ENCODE data around the gene ITPA. TPM values are rescaled to one million over a fixed set of nuclear protein-coding genes. Genes with fewer than 3 reads are reported as not detected.
A peak's percentile ranks its signal among the peaks of the same experiment; 100 is the strongest.

Gene ITPA
- total and polyA plus RNA-seq, 2 of the 13 experiments (the other 11 are each of a cell fraction or from before 2014, with no cell fraction given), result 60.1 to 103 TPM

DNA sequence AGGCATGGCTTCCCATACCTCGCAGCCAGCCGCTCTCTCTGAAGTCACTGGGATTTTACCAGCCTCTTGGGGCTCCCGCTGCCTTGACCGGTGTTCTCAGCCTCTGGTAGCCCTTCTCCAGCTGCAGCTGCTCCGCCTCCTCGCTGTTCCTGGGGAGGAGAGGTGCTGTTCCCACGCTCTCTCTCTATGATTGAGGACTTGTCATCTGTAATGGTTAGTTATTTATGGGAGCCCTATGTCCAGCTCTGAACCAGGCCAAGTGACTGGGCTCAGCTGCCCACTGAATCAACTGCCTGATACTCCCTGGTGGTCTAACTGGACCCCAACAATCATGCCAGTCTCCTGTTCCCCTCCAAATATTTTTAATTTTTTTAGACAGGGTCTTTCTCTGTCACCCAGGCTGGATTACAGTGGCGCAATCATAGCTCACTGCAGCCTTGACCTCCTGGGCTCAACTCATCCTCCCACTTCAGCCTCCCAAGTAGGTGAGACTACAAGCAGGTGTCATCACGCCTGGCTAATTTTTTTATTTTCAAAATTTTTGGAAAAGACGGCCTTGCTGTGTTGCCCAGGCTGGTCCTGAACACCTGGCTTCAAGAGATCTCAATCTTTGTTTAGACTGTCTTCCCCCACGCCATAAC, 34.5 kb downstream of the ITPA start:
- Histone ChIP-seq H3K4me2 (ENCODE audit: low read depth, low read length) (no peak overlapping the region), H3K9ac (ENCODE audit: insufficient read depth, low read depth, low read length) (no peak overlapping the region), H3K27ac (ENCODE audit: extremely low read length, insufficient read depth, low read length) (no peak overlapping the region), H2AFZ (ENCODE audit: low read length) (no peak overlapping the region), H4K20me1 (ENCODE audit: insufficient read depth, low read length) (no peaks in the 10 kb centered on the region), H3K27me3 (ENCODE audit: control insufficient read depth in 1 of 2, insufficient read depth in 2 of 2, low read length in 2 of 2) (peaks cover 7 to 31% of the 10 kb centered on the region in 2 experiments), H3K4me1 (ENCODE audit: insufficient read depth, low read length) (peaks cover 64% of the 10 kb centered on the region), H3K79me2 (ENCODE audit: insufficient read depth, low read length) (no peaks in the 10 kb centered on the region), H3K4me3 (replicated peaks in 1 of 3; ENCODE audit: insufficient read depth in 1 of 3, low read depth in 2 of 3, low read length in 3 of 3) (no peak overlapping the region), H3K36me3 (replicated peaks in 1 of 2; ENCODE audit: control insufficient read depth in 1 of 2, insufficient read depth in 2 of 2, low read length in 2 of 2) (no peaks in the 10 kb centered on the region), H3K9me3 (ENCODE audit: low read length) (no peaks in the 10 kb centered on the region)
- POLR2A ChIA-PET, result interaction anchor here (4.6 kb wide), 1 partner anchor 21 kb away, joined by 26 read pairs; no protein-coding TSS in a partner anchor
- BruUV-seq (replicated peaks), result no TSS peak
- in situ Hi-C loops (cut with HindIII; ENCODE audit: extremely low pct_ligation_motif_present, low pct_unique_long_range_greater_than_20kb) (no loop called here), intact Hi-C loops (cut with micrococcal nuclease; ENCODE audit: unreplicated experiment) (loop anchor here (10.0 kb wide), 1 partner anchor 79 kb away; no protein-coding TSS in a partner anchor)
- FAIRE-seq (no peak), ATAC-seq (no peak), DNase-seq (ENCODE audit: low spot score) (no peak)
- 62% methylated on average over 11 of the region's 11 CpGs for WGBS (ENCODE audit: low lambda C conversion rate)
- CTCF ChIA-PET (ENCODE audit: low intra/inter-chr PET ratio, low total read pairs), result interaction anchor here (1.5 kb wide), 1 partner anchor 25 kb away, joined by 4 read pairs; no protein-coding TSS in a partner anchor
- TF ChIP-seq, protein P1, sequence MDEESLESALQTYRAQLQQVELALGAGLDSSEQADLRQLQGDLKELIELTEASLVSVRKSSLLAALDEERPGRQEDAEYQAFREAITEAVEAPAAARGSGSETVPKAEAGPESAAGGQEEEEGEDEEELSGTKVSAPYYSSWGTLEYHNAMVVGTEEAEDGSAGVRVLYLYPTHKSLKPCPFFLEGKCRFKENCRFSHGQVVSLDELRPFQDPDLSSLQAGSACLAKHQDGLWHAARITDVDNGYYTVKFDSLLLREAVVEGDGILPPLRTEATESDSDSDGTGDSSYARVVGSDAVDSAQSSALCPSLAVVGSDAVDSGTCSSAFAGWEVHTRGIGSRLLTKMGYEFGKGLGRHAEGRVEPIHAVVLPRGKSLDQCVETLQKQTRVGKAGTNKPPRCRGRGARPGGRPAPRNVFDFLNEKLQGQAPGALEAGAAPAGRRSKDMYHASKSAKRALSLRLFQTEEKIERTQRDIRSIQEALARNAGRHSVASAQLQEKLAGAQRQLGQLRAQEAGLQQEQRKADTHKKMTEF (CRISPR knock-in tag; IDR thresholded peaks at IDR 0.05), result peak; percentile 9; the same call in 1 of the 2 replicates
- TF ChIP-seq, protein P2, sequence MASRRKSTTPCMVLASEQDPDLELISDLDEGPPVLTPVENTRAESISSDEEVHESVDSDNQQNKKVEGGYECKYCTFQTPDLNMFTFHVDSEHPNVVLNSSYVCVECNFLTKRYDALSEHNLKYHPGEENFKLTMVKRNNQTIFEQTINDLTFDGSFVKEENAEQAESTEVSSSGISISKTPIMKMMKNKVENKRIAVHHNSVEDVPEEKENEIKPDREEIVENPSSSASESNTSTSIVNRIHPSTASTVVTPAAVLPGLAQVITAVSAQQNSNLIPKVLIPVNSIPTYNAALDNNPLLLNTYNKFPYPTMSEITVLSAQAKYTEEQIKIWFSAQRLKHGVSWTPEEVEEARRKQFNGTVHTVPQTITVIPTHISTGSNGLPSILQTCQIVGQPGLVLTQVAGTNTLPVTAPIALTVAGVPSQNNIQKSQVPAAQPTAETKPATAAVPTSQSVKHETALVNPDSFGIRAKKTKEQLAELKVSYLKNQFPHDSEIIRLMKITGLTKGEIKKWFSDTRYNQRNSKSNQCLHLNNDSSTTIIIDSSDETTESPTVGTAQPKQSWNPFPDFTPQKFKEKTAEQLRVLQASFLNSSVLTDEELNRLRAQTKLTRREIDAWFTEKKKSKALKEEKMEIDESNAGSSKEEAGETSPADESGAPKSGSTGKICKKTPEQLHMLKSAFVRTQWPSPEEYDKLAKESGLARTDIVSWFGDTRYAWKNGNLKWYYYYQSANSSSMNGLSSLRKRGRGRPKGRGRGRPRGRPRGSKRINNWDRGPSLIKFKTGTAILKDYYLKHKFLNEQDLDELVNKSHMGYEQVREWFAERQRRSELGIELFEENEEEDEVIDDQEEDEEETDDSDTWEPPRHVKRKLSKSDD (CRISPR knock-in tag; IDR thresholded peaks at IDR 0.05; ENCODE audit: low read depth), result 0 out of 2 replicates have a peak, but pooled peaks have one; percentile 27
- TF ChIP-seq ZNF720 (CRISPR knock-in tag; IDR thresholded peaks at IDR 0.05) (no peak), GATA4 (IDR thresholded peaks at IDR 0.05; ENCODE audit: borderline replicate concordance, low read depth) (no peak)
- TF ChIP-seq, protein P3, sequence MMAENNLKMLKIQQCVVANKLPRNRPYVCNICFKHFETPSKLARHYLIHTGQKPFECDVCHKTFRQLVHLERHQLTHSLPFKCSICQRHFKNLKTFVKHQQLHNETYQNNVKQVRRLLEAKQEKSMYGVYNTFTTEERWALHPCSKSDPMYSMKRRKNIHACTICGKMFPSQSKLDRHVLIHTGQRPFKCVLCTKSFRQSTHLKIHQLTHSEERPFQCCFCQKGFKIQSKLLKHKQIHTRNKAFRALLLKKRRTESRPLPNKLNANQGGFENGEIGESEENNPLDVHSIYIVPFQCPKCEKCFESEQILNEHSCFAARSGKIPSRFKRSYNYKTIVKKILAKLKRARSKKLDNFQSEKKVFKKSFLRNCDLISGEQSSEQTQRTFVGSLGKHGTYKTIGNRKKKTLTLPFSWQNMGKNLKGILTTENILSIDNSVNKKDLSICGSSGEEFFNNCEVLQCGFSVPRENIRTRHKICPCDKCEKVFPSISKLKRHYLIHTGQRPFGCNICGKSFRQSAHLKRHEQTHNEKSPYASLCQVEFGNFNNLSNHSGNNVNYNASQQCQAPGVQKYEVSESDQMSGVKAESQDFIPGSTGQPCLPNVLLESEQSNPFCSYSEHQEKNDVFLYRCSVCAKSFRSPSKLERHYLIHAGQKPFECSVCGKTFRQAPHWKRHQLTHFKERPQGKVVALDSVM (CRISPR knock-in tag; IDR thresholded peaks at IDR 0.05), result peak; percentile 95
- TF ChIP-seq, protein P4, sequence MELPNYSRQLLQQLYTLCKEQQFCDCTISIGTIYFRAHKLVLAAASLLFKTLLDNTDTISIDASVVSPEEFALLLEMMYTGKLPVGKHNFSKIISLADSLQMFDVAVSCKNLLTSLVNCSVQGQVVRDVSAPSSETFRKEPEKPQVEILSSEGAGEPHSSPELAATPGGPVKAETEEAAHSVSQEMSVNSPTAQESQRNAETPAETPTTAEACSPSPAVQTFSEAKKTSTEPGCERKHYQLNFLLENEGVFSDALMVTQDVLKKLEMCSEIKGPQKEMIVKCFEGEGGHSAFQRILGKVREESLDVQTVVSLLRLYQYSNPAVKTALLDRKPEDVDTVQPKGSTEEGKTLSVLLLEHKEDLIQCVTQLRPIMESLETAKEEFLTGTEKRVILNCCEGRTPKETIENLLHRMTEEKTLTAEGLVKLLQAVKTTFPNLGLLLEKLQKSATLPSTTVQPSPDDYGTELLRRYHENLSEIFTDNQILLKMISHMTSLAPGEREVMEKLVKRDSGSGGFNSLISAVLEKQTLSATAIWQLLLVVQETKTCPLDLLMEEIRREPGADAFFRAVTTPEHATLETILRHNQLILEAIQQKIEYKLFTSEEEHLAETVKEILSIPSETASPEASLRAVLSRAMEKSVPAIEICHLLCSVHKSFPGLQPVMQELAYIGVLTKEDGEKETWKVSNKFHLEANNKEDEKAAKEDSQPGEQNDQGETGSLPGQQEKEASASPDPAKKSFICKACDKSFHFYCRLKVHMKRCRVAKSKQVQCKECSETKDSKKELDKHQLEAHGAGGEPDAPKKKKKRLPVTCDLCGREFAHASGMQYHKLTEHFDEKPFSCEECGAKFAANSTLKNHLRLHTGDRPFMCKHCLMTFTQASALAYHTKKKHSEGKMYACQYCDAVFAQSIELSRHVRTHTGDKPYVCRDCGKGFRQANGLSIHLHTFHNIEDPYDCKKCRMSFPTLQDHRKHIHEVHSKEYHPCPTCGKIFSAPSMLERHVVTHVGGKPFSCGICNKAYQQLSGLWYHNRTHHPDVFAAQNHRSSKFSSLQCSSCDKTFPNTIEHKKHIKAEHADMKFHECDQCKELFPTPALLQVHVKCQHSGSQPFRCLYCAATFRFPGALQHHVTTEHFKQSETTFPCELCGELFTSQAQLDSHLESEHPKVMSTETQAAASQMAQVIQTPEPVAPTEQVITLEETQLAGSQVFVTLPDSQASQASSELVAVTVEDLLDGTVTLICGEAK (IDR thresholded peaks at IDR 0.05), result no peak
- TF ChIP-seq, protein P4 (CRISPR knock-in tag; IDR thresholded peaks at IDR 0.05), result 0 out of 2 replicates have a peak, but pooled peaks have one; percentile 27

Measured in HepG2 (cell line).